OCI-LY1 (cell line): Measurements from ENCODE around the gene SLC35F6.

Experiments
- EZH2 ChIP-seq: fragments of 200-600 bp; sonication (generic), shearing (Covaris generic); IDR thresholded peaks from 2 replicates; pipeline ENCODE4 v1.8.0; 2017; ENCODE audit warnings: borderline replicate concordance, mixed run types, mild to moderate bottlenecking, antibody characterized with exemption, low read length, moderate library complexity, mixed read lengths
- TF ChIP-seq, protein P1 (sequence below): fragments of 200-600 bp; sonication (generic), shearing (Covaris generic); IDR thresholded peaks from 2 replicates; pipeline ENCODE4 v1.5.1; 2017; ENCODE audit warnings: mild to moderate bottlenecking, antibody characterized with exemption, low read length, moderate library complexity, mixed read lengths

DNA sequence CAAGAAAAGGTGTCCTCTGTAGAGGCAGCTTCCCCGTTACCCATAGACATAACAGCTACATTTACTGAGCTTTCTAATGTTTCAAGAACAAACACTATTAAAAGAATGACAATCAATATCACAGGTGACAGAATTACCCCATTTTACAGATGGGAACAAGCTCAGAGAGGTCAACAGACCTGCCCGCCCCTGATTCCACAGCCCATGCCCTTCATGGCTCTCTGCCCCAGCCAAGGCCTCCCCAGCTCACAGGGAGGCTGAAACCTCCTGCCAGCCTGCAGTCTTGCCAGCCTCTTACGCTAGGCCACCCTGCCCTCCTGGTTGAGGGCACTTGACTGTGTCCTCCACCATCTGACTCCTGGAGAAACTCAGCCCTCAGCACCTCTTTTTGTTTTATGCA is 19.1 kb upstream of the SLC35F6 start:
- TF ChIP-seq, protein P1, sequence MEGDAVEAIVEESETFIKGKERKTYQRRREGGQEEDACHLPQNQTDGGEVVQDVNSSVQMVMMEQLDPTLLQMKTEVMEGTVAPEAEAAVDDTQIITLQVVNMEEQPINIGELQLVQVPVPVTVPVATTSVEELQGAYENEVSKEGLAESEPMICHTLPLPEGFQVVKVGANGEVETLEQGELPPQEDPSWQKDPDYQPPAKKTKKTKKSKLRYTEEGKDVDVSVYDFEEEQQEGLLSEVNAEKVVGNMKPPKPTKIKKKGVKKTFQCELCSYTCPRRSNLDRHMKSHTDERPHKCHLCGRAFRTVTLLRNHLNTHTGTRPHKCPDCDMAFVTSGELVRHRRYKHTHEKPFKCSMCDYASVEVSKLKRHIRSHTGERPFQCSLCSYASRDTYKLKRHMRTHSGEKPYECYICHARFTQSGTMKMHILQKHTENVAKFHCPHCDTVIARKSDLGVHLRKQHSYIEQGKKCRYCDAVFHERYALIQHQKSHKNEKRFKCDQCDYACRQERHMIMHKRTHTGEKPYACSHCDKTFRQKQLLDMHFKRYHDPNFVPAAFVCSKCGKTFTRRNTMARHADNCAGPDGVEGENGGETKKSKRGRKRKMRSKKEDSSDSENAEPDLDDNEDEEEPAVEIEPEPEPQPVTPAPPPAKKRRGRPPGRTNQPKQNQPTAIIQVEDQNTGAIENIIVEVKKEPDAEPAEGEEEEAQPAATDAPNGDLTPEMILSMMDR, result no peak
- no peak for TF ChIP-seq EZH2
